SU-DHL-6 (cell line): ENCODE measurements around the gene EXOC7.

Experiments used
- EZH2phosphoT487 ChIP-seq: fragments of 200-600 bp; sonication (generic), shearing (Covaris generic); conservative IDR thresholded peaks from 2 replicates; pipeline ENCODE4 v1.6.1; 2018; ENCODE audit warnings: mild to moderate bottlenecking, antibody characterized with exemption, low read length, moderate library complexity, mixed read lengths
- TF ChIP-seq, protein P1 (sequence below): fragments of 200-600 bp; sonication (generic); IDR thresholded peaks from one replicate; pipeline ENCODE4 v1.5.1; 2017; ENCODE audit warnings: antibody characterized with exemption, mild to moderate bottlenecking, low read length, moderate library complexity; ENCODE audit not compliant: insufficient read depth, poor library complexity, severe bottlenecking

DNA sequence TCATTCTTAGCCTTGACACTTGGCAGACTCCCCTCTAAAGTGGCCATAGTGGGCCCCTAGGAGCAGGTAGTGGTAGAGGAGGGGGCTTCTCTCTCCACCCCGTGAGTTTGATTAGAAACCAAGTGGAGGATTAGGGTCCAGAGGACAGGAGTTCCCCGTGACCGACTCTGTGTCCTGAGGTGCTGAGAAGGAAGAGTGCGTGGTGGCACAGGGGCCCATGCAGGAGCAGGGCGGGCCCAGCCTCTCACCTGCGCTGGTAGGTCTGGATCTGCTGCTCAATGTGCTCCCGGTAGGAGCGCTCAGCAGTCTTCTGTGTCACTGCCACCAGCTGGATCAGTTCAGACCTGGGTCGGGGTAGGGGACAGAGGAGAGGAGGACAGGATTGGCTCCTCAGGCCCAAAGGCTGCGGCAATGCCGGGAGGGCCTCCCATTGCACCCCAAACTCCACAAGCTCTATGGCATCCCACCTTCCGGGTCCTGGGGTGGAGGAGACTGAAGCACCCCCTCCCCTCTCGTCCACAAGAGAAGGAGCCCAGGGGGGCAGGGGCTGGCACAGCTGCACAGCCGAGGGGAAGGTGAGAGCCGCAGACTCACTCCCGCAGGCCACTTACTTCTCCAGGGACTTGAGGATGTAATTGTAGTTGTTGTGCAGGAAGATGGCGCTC is 18.4 kb downstream of the EXOC7 start:
- TF ChIP-seq, protein P1, sequence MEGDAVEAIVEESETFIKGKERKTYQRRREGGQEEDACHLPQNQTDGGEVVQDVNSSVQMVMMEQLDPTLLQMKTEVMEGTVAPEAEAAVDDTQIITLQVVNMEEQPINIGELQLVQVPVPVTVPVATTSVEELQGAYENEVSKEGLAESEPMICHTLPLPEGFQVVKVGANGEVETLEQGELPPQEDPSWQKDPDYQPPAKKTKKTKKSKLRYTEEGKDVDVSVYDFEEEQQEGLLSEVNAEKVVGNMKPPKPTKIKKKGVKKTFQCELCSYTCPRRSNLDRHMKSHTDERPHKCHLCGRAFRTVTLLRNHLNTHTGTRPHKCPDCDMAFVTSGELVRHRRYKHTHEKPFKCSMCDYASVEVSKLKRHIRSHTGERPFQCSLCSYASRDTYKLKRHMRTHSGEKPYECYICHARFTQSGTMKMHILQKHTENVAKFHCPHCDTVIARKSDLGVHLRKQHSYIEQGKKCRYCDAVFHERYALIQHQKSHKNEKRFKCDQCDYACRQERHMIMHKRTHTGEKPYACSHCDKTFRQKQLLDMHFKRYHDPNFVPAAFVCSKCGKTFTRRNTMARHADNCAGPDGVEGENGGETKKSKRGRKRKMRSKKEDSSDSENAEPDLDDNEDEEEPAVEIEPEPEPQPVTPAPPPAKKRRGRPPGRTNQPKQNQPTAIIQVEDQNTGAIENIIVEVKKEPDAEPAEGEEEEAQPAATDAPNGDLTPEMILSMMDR = no peak
- no peak for TF ChIP-seq EZH2phosphoT487
